GM12891 (cell line): ENCODE measurements around the gene SDCCAG8.

Experiments used
- PAX5 ChIP-seq: IDR thresholded peaks from 2 replicates; pipeline ENCODE4 v1.6.1; 2011; ENCODE audit warnings: low read length, moderate library complexity, mild to moderate bottlenecking; ENCODE audit not compliant: insufficient read depth, severe bottlenecking
- POLR2A ChIP-seq: IDR thresholded peaks from 2 replicates; pipeline ENCODE4 v1.6.1; 2011; ENCODE audit warnings: low read depth, low read length, control low read depth
- POLR2AphosphoS5 ChIP-seq: IDR thresholded peaks from 2 replicates; pipeline ENCODE4 v1.6.1; 2011; ENCODE audit warnings: low read depth, low read length, control low read depth

- TF ChIP-seq POLR2A: no peak
- no peak for TF ChIP-seq POLR2AphosphoS5
- no peak for TF ChIP-seq PAX5
Observed at GRCh38 chr1:243497939-243498681, 242.3 kb downstream of the SDCCAG8 start.
